T47D (cell line): Measurements from ENCODE around the gene ZBTB42.

Source experiments
- DNase-seq, 2 experiments: peaks; one replicate each; pipeline versions ENCODE4 v3.0.0 to v3.0.0-alpha.2; 2011 to 2012; ENCODE audit warnings: low read depth in 1 of 2, low spot score in 1 of 2
- JUND ChIP-seq: IDR thresholded peaks from 2 replicates; pipeline ENCODE4 v1.6.1; 2012; ENCODE audit warnings: low read depth
- in situ Hi-C: cut with HindIII; loops from 2 replicates; pipeline ENCODE4 v1.10.0; 2016; ENCODE audit warnings: low sequenced_read_pairs, low pct_unique_long_range_greater_than_20kb

Gene ZBTB42

GRCh38 chr14:104788873-104789663 is 11.8 kb upstream of the ZBTB42 start:
- no peak for TF ChIP-seq JUND
- no peak for DNase-seq
- in situ Hi-C loops = no loop called here

GRCh38 chr14:104789752-104790743 is 10.9 kb upstream of the ZBTB42 start:
- TF ChIP-seq JUND = no peak
- DNase-seq = no peak
- in situ Hi-C loops = no loop called here

- DNase-seq = no peak
- in situ Hi-C loops = no loop called here
- no peak for TF ChIP-seq JUND
These were observed 9.5 kb upstream of the ZBTB42 start for GRCh38 chr14:104791425-104791824.

- no peak for TF ChIP-seq JUND
- no peak for DNase-seq
- in situ Hi-C loops = no loop called here
These were observed 8.6 kb upstream of the ZBTB42 start for GRCh38 chr14:104792101-104792884.

- in situ Hi-C loops = no loop called here
- TF ChIP-seq JUND = no peak
- DNase-seq = no peak
These were observed 7.8 kb upstream of the ZBTB42 start for GRCh38 chr14:104792945-104793702.

- DNase-seq = no peak
- in situ Hi-C loops = no loop called here
- TF ChIP-seq JUND = no peak
These were observed 7.3 kb upstream of the ZBTB42 start for GRCh38 chr14:104793703-104793959.

GRCh38 chr14:104794099-104794498 is 6.8 kb upstream of the ZBTB42 start:
- TF ChIP-seq JUND = no peak
- peak; percentile 78 to 95 for DNase-seq
- in situ Hi-C loops = no loop called here

- DNase-seq = peak in 1 of 2 experiments; percentile 47
- TF ChIP-seq JUND = no peak
- in situ Hi-C loops = no loop called here
These were observed 6.3 kb upstream of the ZBTB42 start for GRCh38 chr14:104794631-104794992.

- no peak for TF ChIP-seq JUND
- DNase-seq = no peak
- in situ Hi-C loops = no loop called here
These were observed 5.7 kb upstream of the ZBTB42 start, which contains the start of gene AKT1 for GRCh38 chr14:104794993-104795780. TSS of gene AKT1 (minus strand) at chr14:104795748. CDS start at chr14:104792643, 3,105 bp downstream.

- no peak for TF ChIP-seq JUND
- in situ Hi-C loops = no loop called here
- DNase-seq = peak; percentile 75 to 89
These were observed 4.9 kb upstream of the ZBTB42 start for GRCh38 chr14:104795781-104796686.

GRCh38 chr14:104796687-104797081 is 4.2 kb upstream of the ZBTB42 start:
- no peak for TF ChIP-seq JUND
- in situ Hi-C loops = no loop called here

More at GRCh38 chr14:104796687-104797081, 4.2 kb upstream of the ZBTB42 start:
- DNase-seq = no peak
